ENCODE measurements around the gene MACROD1.
"Not testable (repeated sequence)": the region's sequence is repeated elsewhere in the genome, so short reads cannot be mapped to it uniquely, and the experiment has no call there.

The MACROD1 gene

GRCh38 chr11:64000026-64000739 lies 165.7 kb downstream of the MACROD1 start:
- DNase-seq (ENCODE audit: low spot score) (no peak), FAIRE-seq (no peak)

GRCh38 chr11:63999349-64000025 lies 166.4 kb downstream of the MACROD1 start:
- DNase-seq (ENCODE audit: low spot score), result no peak
- FAIRE-seq, result no peak

DNA sequence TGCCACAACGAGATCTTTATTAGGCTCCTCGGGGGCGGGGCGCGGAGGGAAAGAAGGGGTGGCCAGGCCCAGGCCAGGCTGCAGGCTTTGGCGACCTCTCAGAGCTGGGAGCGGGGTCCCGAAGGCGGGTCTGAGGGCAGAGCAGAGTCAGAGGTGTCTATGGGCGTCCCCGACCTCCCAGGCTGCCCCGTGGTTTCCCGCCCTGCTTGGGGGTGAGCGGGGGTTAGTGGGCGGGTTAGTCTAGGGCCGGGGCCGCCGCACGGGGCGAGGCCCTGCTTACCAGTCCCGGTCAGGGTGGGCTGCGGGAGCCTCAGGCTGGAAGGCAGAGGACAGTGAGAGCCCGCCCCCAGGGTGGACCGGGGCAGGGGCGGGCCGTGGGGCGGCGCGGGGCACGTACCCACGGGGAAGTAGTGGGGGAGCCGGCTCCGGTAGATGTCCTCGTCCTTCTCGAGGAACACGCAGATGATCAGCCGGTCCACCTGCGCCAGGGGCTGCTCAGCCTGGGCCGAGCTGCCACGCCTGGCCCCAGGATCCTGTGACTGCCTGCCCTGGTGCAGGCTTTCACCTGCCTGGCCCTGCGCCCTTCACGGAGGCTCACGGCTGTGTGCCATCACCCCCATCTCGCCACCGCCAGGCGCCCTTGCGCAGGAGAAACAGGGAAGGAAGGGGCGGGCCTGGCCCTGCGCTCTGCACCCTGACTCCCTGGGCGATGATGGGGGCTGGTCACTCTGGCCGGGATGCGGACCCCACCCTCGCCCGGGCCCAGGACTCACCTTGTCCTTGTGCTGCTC lies 167.2 kb downstream of the MACROD1 start:
- no peak for DNase-seq (ENCODE audit: low spot score)
- FAIRE-seq, result no peak

- DNase-seq (ENCODE audit: low spot score) (no peak), FAIRE-seq (no peak)
Measured at GRCh38 chr11:63997801-63998337, 168.0 kb downstream of the MACROD1 start.

DNA sequence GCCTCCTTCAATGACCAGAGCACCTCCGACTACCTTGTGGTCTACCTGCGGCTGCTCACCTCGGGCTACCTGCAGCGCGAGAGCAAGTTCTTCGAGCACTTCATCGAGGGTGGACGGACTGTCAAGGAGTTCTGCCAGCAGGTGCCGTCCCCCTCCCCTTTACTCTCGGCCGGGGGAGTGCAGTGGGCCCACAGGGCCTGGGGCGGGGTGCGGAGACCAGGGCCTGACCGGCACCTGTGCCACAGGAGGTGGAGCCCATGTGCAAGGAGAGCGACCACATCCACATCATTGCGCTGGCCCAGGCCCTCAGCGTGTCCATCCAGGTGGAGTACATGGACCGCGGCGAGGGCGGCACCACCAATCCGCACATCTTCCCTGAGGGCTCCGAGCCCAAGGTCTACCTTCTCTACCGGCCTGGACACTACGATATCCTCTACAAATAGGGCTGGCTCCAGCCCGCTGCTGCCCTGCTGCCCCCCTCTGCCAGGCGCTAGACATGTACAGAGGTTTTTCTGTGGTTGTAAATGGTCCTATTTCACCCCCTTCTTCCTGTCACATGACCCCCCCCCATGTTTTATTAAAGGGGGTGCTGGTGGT lies 168.7 kb downstream of the MACROD1 start:
- no peak for FAIRE-seq

GRCh38 chr11:63996512-63996911 lies 169.4 kb downstream of the MACROD1 start:
- no peak for DNase-seq (ENCODE audit: low spot score)
- FAIRE-seq, result no peak

More for the DNA sequence above, 168.7 kb downstream of the MACROD1 start:
- DNase-seq (ENCODE audit: low spot score), result no peak

DNA sequence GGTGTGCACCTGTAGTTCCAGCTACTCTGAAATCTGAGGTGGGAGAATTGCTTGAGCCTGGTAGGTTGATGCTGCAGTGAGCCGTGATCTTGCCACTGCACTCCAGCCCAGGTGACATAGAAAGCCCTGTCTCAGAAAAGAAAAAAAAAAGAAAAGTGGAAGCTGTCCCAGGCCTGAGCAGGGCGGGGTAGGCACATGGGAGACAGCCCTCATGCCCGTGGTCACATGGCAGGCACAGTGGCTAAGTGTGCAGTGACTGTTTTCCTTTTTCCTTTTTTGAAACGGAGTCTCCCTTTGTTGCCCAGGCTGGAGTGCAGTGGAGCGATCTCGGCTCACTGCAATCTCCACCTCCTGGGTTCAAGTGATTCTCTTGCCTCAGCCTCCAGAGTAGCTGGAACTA lies 171.9 kb downstream of the MACROD1 start:
- no peak for FAIRE-seq

GRCh38 chr11:63993100-63993499 lies 172.8 kb downstream of the MACROD1 start:
- DNase-seq (ENCODE audit: low spot score), result no peak

More for the DNA sequence above, 171.9 kb downstream of the MACROD1 start:
- DNase-seq (ENCODE audit: low spot score), result no peak

GRCh38 chr11:63991558-63991957 lies 174.4 kb downstream of the MACROD1 start:
- DNase-seq (ENCODE audit: low spot score) (no peak), FAIRE-seq (no peak)

More at GRCh38 chr11:63993100-63993499, 172.8 kb downstream of the MACROD1 start:
- no peak for FAIRE-seq

GRCh38 chr11:63986932-63987513 lies 178.9 kb downstream of the MACROD1 start:
- FAIRE-seq (no peak), DNase-seq (ENCODE audit: low spot score) (no peak)

DNA sequence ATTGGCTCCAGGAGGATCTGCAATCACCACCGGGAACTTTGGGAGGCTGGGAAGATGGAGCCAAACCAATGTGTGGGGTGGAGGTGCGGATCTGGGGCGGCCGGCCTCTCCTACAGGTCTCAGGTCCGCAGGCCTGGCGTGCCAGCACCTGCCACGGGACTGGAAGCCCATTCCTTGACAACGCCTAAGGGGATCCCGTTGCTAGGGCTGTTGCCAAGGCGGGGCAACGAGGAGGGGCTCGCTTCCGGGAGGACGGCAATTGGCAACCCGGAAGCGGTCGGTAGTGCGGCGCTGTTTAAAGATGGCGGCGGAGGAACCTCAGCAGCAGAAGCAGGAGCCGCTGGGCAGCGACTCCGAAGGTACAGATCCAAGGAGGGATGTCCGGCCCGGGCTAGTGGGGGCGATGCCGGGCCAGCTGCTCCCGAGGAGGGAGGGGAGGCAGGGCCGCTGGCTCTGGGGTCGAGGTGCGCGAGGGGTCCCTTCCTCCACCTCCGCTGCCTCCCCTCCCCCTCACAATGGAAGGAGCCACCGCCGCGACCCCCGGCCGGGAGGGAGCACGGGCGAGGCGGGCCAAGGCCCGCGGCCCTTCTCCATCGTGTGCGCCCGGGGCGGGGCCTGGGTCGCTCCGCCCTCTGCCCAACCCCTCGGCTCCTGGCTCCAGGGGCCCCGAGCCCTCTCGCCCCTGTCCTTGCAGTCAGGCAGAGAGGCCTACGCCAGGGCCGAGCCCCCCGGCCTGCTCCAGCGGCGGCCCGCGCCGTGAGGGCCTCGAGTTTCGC lies 179.6 kb downstream of the MACROD1 start, which contains the start of gene OTUB1:
OTUB1 (plus strand) TSS at position 283 of the 776 bp plus-strand sequence; CDS start at position 302, 19 bp downstream.
- no peak for FAIRE-seq
- peak; percentile 75 for DNase-seq (ENCODE audit: low spot score)

DNA sequence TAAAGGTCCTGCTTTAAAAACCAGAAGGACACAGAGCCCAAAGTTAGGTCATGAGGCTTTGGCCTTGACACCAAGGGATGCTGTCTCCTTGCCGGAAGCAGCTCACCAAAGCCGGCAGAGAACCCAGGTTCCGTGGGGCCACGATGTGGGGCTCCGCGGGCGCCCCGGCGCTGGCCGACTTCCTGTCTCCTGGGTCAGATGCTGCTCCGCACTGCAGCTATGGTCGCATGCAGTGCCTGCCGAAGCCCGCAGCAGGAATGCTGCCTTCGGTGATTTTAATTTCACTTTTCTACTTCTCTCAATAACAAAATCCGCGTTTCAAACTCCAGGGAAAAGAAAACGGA lies 180.1 kb downstream of the MACROD1 start:
- no peak for FAIRE-seq
- no peak for DNase-seq (ENCODE audit: low spot score)

- DNase-seq (ENCODE audit: low spot score) (no peak), FAIRE-seq (no peak)
Measured at GRCh38 chr11:63979426-63979825, 186.5 kb downstream of the MACROD1 start.

GRCh38 chr11:63978551-63979239 lies 187.2 kb downstream of the MACROD1 start:
- FAIRE-seq, result no peak

DNA sequence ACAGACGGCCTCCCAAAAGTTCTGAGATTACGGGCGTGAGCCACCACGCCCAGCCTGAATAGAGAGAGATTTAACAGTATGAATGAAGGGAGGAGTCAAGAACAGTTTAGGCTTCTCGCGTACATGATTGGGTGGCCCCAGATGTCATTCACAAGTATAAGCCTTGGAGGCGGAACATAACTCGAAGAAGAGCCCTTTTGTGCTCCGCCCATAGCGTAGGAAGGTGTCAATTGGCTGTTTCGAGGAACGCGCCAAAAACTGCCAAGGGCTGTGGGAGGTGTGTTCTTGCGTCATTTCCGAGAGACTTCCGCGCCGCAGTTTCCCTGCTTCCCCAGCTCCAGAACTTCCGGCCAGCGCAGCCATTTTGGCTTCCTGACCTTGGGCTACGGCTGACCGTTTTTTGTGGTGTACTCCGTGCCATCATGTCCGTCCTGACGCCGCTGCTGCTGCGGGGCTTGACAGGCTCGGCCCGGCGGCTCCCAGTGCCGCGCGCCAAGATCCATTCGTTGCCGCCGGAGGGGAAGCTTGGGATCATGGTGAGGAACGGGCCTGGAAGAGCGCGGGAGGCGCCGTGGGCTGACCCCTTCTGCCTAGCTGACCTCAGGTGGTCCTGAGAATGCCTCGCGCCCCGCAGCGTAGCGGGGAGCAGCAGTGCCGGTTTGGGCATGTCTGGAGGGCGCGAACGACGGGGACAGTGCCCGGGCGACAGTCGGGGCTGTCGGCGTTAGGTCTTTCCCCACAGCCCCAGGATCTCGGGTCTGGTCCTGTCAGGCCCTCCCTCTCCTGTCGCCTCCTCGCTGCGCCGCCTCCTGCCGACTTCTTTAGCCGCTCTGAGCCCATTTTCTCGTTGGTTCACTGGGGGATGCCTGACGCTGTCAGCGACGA lies 191.4 kb downstream of the MACROD1 start, which contains the start of gene COX8A:
COX8A (plus strand) TSS at position 362 of the 885 bp plus-strand sequence; CDS start at position 423, 61 bp downstream.
- DNase-seq (ENCODE audit: low spot score) (peak; percentile 98), FAIRE-seq (peak; percentile 90)

More at GRCh38 chr11:63978551-63979239, 187.2 kb downstream of the MACROD1 start:
- DNase-seq (ENCODE audit: low spot score), result no peak

- DNase-seq (ENCODE audit: low spot score); FAIRE-seq: not testable (repeated sequence)
Measured at GRCh38 chr11:63973912-63974258, 192.0 kb downstream of the MACROD1 start.

- DNase-seq (ENCODE audit: low spot score), result no peak
- FAIRE-seq, result no peak
Measured at GRCh38 chr11:63970902-63971301, 195.0 kb downstream of the MACROD1 start.

GRCh38 chr11:63969461-63969860 lies 196.5 kb downstream of the MACROD1 start:
- FAIRE-seq (no peak), DNase-seq (ENCODE audit: low spot score) (no peak)

All from RCC 7860 (cell line).